Measurements from ENCODE around the gene OR9Q1. TPM values are rescaled to one million over a fixed set of nuclear protein-coding genes. Genes with fewer than 3 reads are reported as not detected.

The OR9Q1 gene
- total RNA-seq, 4 donors from 2014 or later, result not detected

DNA sequence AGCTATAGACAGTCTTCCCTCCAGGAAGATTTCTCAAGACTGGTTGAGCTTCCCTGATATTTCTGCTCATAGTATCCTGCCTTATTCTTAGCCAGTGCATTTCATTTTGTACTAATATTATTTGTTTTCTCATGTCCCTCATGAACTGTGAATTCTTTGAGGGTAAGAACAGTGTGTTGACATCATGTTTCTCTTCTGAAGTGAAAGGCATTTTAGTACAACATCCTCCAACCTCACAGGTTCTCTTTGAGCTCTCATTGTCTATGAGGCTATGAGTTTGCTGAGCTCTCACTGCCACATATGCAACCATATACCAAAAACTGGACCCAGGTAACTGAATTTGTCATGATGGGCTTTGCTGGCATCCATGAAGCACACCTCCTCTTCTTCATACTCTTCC lies 7.0 kb downstream of the OR9Q1 start, which contains the start of gene OR6Q1:
Gene OR6Q1, plus strand, starts transcription at position 301 of the 400 bp plus-strand sequence. Its CDS starts 0 bp downstream, at position 301.
- H3K27me3 ChIP-seq, result no peaks in the 10 kb centered on the region
- no peak for TF ChIP-seq CTCF (IDR thresholded peaks at IDR 0.05)
- no peak for TF ChIP-seq EP300 (IDR thresholded peaks at IDR 0.05)
- no peak for TF ChIP-seq POLR2AphosphoS5 (IDR thresholded peaks at IDR 0.05)
- TF ChIP-seq POLR2A (IDR thresholded peaks at IDR 0.05; ENCODE audit: low read depth), result no peak
- H3K4me1 ChIP-seq, result peaks cover 6 to 16% (median 12%) of the 10 kb centered on the region in 4 donors
- intact Hi-C loops (cut with DNase I), result no loop called here
- no peaks in the 10 kb centered on the region for H3K36me3 ChIP-seq
- H3K9me3 ChIP-seq, result no peaks in the 10 kb centered on the region
- no peak within 1 kb of the TSS for H3K4me3 ChIP-seq
- peak within 1 kb of the TSS in 1 of 4 donors; percentile 12 for H3K27ac ChIP-seq (replicated peaks in 1 of 4)
- DNase-seq (ENCODE audit: extremely low spot score), result no peak

GRCh38 chr11:58034471-58034870 lies 10.8 kb downstream of the OR9Q1 start:
- H3K4me1 ChIP-seq, result peaks cover 0 to 4% (median 0%) of the 10 kb centered on the region in 4 donors
- 80% methylated on average over 2 of the region's 2 CpGs for WGBS
- intact Hi-C loops (cut with DNase I), result no loop called here
- no peak for DNase-seq (ENCODE audit: extremely low spot score)
- no peak overlapping the region for H3K27ac ChIP-seq (replicated peaks in 1 of 4)
- no peaks in the 10 kb centered on the region for H3K27me3 ChIP-seq
- no peaks in the 10 kb centered on the region for H3K36me3 ChIP-seq
- no peak overlapping the region for H3K4me3 ChIP-seq
- peaks cover 0 to 9% (median 3%) of the 10 kb centered on the region in 4 donors for H3K9me3 ChIP-seq
- no peak for TF ChIP-seq POLR2AphosphoS5 (IDR thresholded peaks at IDR 0.05)
- TF ChIP-seq EP300 (IDR thresholded peaks at IDR 0.05), result no peak
- no peak for TF ChIP-seq CTCF (IDR thresholded peaks at IDR 0.05)
- TF ChIP-seq POLR2A (IDR thresholded peaks at IDR 0.05; ENCODE audit: low read depth), result no peak

DNA sequence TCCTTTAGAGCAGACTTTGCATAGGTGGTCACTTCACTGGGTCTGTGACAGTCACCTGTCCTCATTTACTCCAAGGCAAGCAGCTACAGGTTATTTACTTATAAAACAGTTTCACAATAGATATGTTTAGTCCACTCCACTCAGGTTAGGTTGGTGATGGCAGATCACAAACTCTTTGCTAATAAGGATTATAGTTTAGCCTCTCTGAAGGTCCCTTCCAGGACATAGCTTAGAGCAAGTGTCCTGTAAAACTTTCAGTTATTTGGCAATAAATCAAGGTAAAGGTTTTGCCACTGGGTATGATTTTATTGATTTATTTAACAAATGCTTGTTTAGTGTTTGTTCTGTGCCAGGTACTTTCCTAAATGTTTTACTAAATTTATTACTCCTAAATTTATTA lies 15.9 kb downstream of the OR9Q1 start:
- no peak overlapping the region for H3K27ac ChIP-seq (replicated peaks in 1 of 4)
- no peaks in the 10 kb centered on the region for H3K4me1 ChIP-seq
- no peak for TF ChIP-seq CTCF (IDR thresholded peaks at IDR 0.05)
- TF ChIP-seq POLR2A (IDR thresholded peaks at IDR 0.05; ENCODE audit: low read depth), result no peak
- no peak for TF ChIP-seq POLR2AphosphoS5 (IDR thresholded peaks at IDR 0.05)
- no peak for TF ChIP-seq EP300 (IDR thresholded peaks at IDR 0.05)
- peaks cover 0 to 9% (median 3%) of the 10 kb centered on the region in 4 donors for H3K9me3 ChIP-seq
- intact Hi-C loops (cut with DNase I), result no loop called here
- no peak for DNase-seq (ENCODE audit: extremely low spot score)
- no peaks in the 10 kb centered on the region for H3K36me3 ChIP-seq
- no peaks in the 10 kb centered on the region for H3K27me3 ChIP-seq
- H3K4me3 ChIP-seq, result no peak overlapping the region

DNA sequence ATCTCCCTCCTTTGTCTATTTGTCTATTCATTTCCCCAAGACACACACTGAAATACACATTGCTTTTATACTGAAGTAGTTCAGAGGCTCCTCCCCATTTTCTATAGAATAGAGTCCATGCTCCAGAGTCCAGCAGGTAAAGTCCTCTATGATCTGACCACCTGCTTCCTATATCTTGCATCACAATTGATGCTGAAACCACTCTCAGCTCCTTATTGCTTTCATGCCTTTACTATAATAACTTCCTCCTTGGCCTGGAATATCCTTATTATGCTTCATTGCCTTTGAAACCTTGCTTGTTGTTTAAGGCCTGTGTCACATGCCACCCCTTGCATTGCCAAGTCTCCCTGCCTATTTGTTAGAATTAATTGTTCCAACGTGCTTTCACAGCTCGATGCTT lies 19.7 kb downstream of the OR9Q1 start:
- no peak for TF ChIP-seq POLR2AphosphoS5 (IDR thresholded peaks at IDR 0.05)
- no peak for TF ChIP-seq CTCF (IDR thresholded peaks at IDR 0.05)
- no peak for TF ChIP-seq POLR2A (IDR thresholded peaks at IDR 0.05; ENCODE audit: low read depth)
- no peak for TF ChIP-seq EP300 (IDR thresholded peaks at IDR 0.05)
- H3K27me3 ChIP-seq, result no peaks in the 10 kb centered on the region
- no peak overlapping the region for H3K27ac ChIP-seq (replicated peaks in 1 of 4)
- no peaks in the 10 kb centered on the region for H3K4me1 ChIP-seq
- no peaks in the 10 kb centered on the region for H3K36me3 ChIP-seq
- no peaks in the 10 kb centered on the region for H3K9me3 ChIP-seq
- DNase-seq (ENCODE audit: extremely low spot score), result no peak
- WGBS, result 84% methylated on average over 2 of the region's 2 CpGs
- H3K4me3 ChIP-seq, result no peak overlapping the region
- intact Hi-C loops (cut with DNase I), result no loop called here

DNA sequence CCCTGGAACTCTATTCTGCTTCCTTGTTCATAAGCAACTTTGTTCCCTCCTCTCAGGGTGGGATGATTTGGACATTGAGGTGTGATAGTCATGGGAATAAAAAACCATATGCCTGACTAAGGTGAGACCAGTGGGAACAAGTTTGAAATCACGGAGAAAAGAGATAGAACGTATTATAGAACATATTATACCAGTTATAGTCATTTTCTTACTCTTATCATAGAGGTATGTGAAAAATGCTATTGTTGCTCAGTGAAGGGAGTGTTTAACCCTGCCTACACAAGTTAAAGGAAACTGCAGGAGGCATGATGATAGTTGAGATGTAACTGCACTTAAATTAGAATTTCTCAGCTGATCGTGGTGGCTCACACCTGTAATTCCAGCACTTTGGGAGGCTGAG lies 22.6 kb downstream of the OR9Q1 start:
- TF ChIP-seq POLR2AphosphoS5 (IDR thresholded peaks at IDR 0.05) (no peak), EP300 (IDR thresholded peaks at IDR 0.05) (no peak), CTCF (IDR thresholded peaks at IDR 0.05) (no peak), POLR2A (IDR thresholded peaks at IDR 0.05; ENCODE audit: low read depth) (no peak)
- no peak overlapping the region for H3K4me3 ChIP-seq
- no peaks in the 10 kb centered on the region for H3K27me3 ChIP-seq
- H3K9me3 ChIP-seq, result no peaks in the 10 kb centered on the region
- intact Hi-C loops (cut with DNase I), result no loop called here
- 59% methylated on average over 3 of the region's 3 CpGs for WGBS
- no peaks in the 10 kb centered on the region for H3K36me3 ChIP-seq
- H3K4me1 ChIP-seq, result no peaks in the 10 kb centered on the region
- no peak for DNase-seq (ENCODE audit: extremely low spot score)
- H3K27ac ChIP-seq (replicated peaks in 1 of 4), result no peak overlapping the region
